Umbilical cord (tissue), 2 donors: ENCODE results near the gene ACTR1B. TPM values are rescaled to one million over a fixed set of nuclear protein-coding genes. Genes with fewer than 3 reads are reported as not detected.
A peak's percentile ranks its signal among the peaks of the same experiment; 100 is the strongest.
"Not testable (repeated sequence)": the region's sequence is repeated elsewhere in the genome, so short reads cannot be mapped to it uniquely, and the experiment has no call there.

Experiments
- DNase-seq: peaks from one replicate; pipeline ENCODE4 v3.0.0-alpha.2; 2015; ENCODE audit warnings: low spot score
- total RNA-seq: library from RNA; depleted of rRNA; stranded (reverse); fragments of >200 nt; gene quantifications from one replicate; pipeline ENCODE4 v1.2.3, GENCODE V29; 2014; ENCODE audit warnings: low replicate concordance; ENCODE audit not compliant: insufficient read depth

The ACTR1B gene
- total RNA-seq, 1 donor from 2014 or later, result 26.7 TPM

GRCh38 chr2:97688062-97688827 lies 24.4 kb upstream of the ACTR1B start:
- DNase-seq, result peak; percentile 12

- not testable (repeated sequence) for DNase-seq
Observed at GRCh38 chr2:97687235-97687634, 23.4 kb upstream of the ACTR1B start.

GRCh38 chr2:97678298-97678697 lies 14.5 kb upstream of the ACTR1B start:
- DNase-seq, result no peak

- DNase-seq, result no peak
Observed at GRCh38 chr2:97677480-97677879, 13.6 kb upstream of the ACTR1B start.

- no peak for DNase-seq
Observed at GRCh38 chr2:97676620-97677019, 12.8 kb upstream of the ACTR1B start.

- DNase-seq, result no peak
Observed at GRCh38 chr2:97675430-97676113, 11.7 kb upstream of the ACTR1B start.

GRCh38 chr2:97673915-97674283 lies 10.1 kb upstream of the ACTR1B start:
- no peak for DNase-seq

GRCh38 chr2:97673182-97673914 lies 9.5 kb upstream of the ACTR1B start:
- no peak for DNase-seq

- not testable (repeated sequence) for DNase-seq
Observed at GRCh38 chr2:97672606-97673140, 8.8 kb upstream of the ACTR1B start.

GRCh38 chr2:97671526-97671925 lies 7.7 kb upstream of the ACTR1B start:
- DNase-seq, result no peak

GRCh38 chr2:97670471-97670870 lies 6.6 kb upstream of the ACTR1B start:
- DNase-seq, result no peak

- no peak for DNase-seq
Observed at GRCh38 chr2:97669448-97669847, 5.6 kb upstream of the ACTR1B start, which contains the start of gene C2orf92. Gene C2orf92 (plus strand): TSS chr2:97669713. CDS start chr2:97669789, 76 bp downstream.

- DNase-seq, result no peak
Observed at GRCh38 chr2:97664636-97664970, 759 bp upstream of the ACTR1B start.

GRCh38 chr2:97663626-97663961 lies 250 bp downstream of the ACTR1B start:
- DNase-seq, result no peak

GRCh38 chr2:97662895-97663625 lies 784 bp downstream of the ACTR1B start:
- DNase-seq, result peak; percentile 83

- DNase-seq, result no peak
Observed at GRCh38 chr2:97662386-97662894, 1.4 kb downstream of the ACTR1B start.

- no peak for DNase-seq
Observed at GRCh38 chr2:97661927-97662326, 1.9 kb downstream of the ACTR1B start.

- DNase-seq, result no peak
Observed at GRCh38 chr2:97660775-97661389, 3.0 kb downstream of the ACTR1B start.

GRCh38 chr2:97660044-97660774 lies 3.6 kb downstream of the ACTR1B start:
- DNase-seq, result no peak
